Endodermal cell (in vitro differentiated cells): ENCODE results near the gene TIAM1. TPM values are rescaled to one million over a fixed set of nuclear protein-coding genes. Genes with fewer than 3 reads are reported as not detected.

Experiments
- DNase-seq: peaks from one replicate; pipeline ENCODE4 v3.0.0-alpha.2; 2017
- H3K27ac ChIP-seq: 2 replicates; pipeline ENCODE4 v1.5.1; 2013; ENCODE audit warnings: mild to moderate bottlenecking, low read depth, low read length, moderate library complexity
- H3K27me3 ChIP-seq: 2 replicates; pipeline ENCODE4 v1.6.1; 2013; ENCODE audit warnings: mild to moderate bottlenecking, low read length, moderate library complexity; ENCODE audit not compliant: insufficient read depth, control insufficient read depth, poor library complexity, severe bottlenecking
- H3K36me3 ChIP-seq: 2 replicates; pipeline ENCODE4 v1.7.0; 2013; ENCODE audit warnings: mild to moderate bottlenecking, low read length, moderate library complexity; ENCODE audit not compliant: control insufficient read depth, insufficient read depth
- H3K4me1 ChIP-seq: one replicate; pipeline ENCODE4 v1.7.0; 2013; ENCODE audit warnings: low read length; ENCODE audit not compliant: control insufficient read depth, insufficient read depth
- H3K4me3 ChIP-seq: 2 replicates; pipeline ENCODE4 v1.5.1; 2013; ENCODE audit warnings: mild to moderate bottlenecking, low read length, moderate library complexity
- H3K9ac ChIP-seq: 2 replicates; pipeline ENCODE4 v1.6.1; 2013; ENCODE audit warnings: mild to moderate bottlenecking, low read length, moderate library complexity; ENCODE audit not compliant: poor library complexity, severe bottlenecking; ENCODE audit errors: extremely low read depth
- H3K9me3 ChIP-seq: 2 replicates; pipeline ENCODE4 v1.6.1; 2013; ENCODE audit warnings: mild to moderate bottlenecking, low read length, moderate library complexity; ENCODE audit not compliant: control insufficient read depth
- H3K27ac Mint-ChIP-seq: 2 replicates; pipeline ENCODE4 v1.8.0; 2020; ENCODE audit warnings: mixed read lengths
- H3K27me3 Mint-ChIP-seq: 2 replicates; pipeline ENCODE4 v1.8.0; 2021; ENCODE audit warnings: mild to moderate bottlenecking, mixed read lengths; ENCODE audit not compliant: insufficient read depth
- H3K36me3 Mint-ChIP-seq: 2 replicates; pipeline ENCODE4 v1.8.0; 2020; ENCODE audit warnings: low read depth, mixed read lengths
- H3K4me1 Mint-ChIP-seq: 2 replicates; pipeline ENCODE4 v1.8.0; 2020; ENCODE audit warnings: mixed read lengths
- H3K4me3 Mint-ChIP-seq: 2 replicates; pipeline ENCODE4 v1.8.0; 2020; ENCODE audit warnings: mild to moderate bottlenecking, moderate library complexity, mixed read lengths
- H3K9me3 Mint-ChIP-seq: 2 replicates; pipeline ENCODE4 v1.8.0; 2020; ENCODE audit warnings: mild to moderate bottlenecking, mixed read lengths
- WGBS, 2 experiments: methylation state at CpG; one replicate each; pipeline versions ENCODE4 v1.1.5 to v1.1.7; 2013; ENCODE audit warnings: missing lambda C conversion rate in 2 of 2, mixed read lengths in 1 of 2; ENCODE audit not compliant: insufficient coverage in 1 of 2, insufficient read length in 1 of 2; 5-methylcytosine and 5-hydroxymethylcytosine counted together
- total RNA-seq, 2 donors: library from RNA; stranded (reverse); fragmentation: NEBNext Ultra II Directional in 1 of 2; extraction: Animal tissue kit (Norgen Biotek cat#: 25700) in 1 of 2; gene quantifications; 2 replicates in 1 of 2; 3 replicates in 1 of 2; pipeline ENCODE4 v1.2.1, GENCODE V29; 2021
- TF ChIP-seq, protein P1 (sequence below): fragments of 200-600 bp; sonication (generic); conservative IDR thresholded peaks from 2 replicates; pipeline ENCODE4 v1.5.0; 2021; ENCODE audit warnings: antibody characterized with exemption, mild to moderate bottlenecking

The TIAM1 gene
- total RNA-seq, 2 donors from 2014 or later, result 29.4 to 33.3 TPM

DNA sequence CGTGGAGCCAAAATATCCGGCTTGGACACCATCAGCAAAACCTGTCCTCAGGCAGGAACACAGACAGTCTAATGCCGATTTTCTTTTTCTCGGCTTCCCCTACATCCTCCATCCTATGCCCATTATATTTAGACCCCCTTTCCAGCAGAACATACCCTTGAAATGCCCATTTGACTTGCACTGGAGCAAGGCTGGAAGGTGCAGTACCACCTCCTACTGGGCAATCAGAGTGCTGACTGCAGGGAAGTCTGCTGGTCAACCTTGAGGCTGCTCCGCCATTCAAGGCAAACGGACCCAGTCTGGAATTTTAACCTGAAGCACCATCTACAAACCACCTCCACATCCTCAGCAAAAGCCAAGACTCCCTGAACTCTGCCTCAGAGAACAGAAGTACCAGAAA lies 79.5 kb downstream of the TIAM1 start:
- WGBS, 2 experiments, result 87 to 91% methylated on average over 4 to 6 of the region's 6 CpGs
- Histone ChIP-seq H3K4me3 (no peak overlapping the region), H3K9me3 (no peaks in the 10 kb centered on the region), H3K9ac (no peak overlapping the region), H3K4me1 (no peaks in the 10 kb centered on the region), H3K27ac (no peak overlapping the region), H3K36me3 (no peaks in the 10 kb centered on the region), H3K27me3 (no peaks in the 10 kb centered on the region)
- no peaks in the 10 kb centered on the region for H3K9me3 Mint-ChIP-seq
- H3K4me3 Mint-ChIP-seq, result no peak overlapping the region
- H3K27ac Mint-ChIP-seq, result no peak overlapping the region
- H3K36me3 Mint-ChIP-seq, result peaks cover 4% of the 10 kb centered on the region
- DNase-seq, result no peak
- no peaks in the 10 kb centered on the region for H3K27me3 Mint-ChIP-seq
- H3K4me1 Mint-ChIP-seq, result peaks cover 4% of the 10 kb centered on the region
- TF ChIP-seq, protein P1, sequence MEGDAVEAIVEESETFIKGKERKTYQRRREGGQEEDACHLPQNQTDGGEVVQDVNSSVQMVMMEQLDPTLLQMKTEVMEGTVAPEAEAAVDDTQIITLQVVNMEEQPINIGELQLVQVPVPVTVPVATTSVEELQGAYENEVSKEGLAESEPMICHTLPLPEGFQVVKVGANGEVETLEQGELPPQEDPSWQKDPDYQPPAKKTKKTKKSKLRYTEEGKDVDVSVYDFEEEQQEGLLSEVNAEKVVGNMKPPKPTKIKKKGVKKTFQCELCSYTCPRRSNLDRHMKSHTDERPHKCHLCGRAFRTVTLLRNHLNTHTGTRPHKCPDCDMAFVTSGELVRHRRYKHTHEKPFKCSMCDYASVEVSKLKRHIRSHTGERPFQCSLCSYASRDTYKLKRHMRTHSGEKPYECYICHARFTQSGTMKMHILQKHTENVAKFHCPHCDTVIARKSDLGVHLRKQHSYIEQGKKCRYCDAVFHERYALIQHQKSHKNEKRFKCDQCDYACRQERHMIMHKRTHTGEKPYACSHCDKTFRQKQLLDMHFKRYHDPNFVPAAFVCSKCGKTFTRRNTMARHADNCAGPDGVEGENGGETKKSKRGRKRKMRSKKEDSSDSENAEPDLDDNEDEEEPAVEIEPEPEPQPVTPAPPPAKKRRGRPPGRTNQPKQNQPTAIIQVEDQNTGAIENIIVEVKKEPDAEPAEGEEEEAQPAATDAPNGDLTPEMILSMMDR, result peak; percentile 62

DNA sequence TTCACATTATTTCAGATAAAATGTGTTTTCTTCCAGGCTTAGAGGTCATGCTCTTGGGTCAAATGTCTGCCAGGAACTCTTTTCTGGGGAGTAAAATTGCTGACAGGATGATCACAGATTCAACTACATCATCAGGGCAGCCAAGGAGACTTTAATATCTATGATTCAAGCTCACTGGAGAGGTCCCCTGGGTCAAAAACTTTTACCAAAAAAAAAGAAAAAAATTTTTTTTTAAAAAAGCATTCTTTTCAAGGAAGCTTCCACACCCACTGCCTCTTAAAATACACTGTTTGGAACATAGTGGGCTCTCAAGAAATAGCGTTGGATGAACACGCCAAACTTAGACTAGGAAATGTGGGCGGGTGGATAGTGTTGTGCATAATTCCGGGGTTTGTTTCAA lies 81.3 kb downstream of the TIAM1 start:
- peaks cover 4% of the 10 kb centered on the region for H3K36me3 Mint-ChIP-seq
- Histone ChIP-seq H3K27me3 (no peaks in the 10 kb centered on the region), H3K9me3 (no peaks in the 10 kb centered on the region), H3K36me3 (no peaks in the 10 kb centered on the region), H3K4me1 (no peaks in the 10 kb centered on the region), H3K9ac (no peak overlapping the region), H3K4me3 (no peak overlapping the region), H3K27ac (no peak overlapping the region)
- DNase-seq, result no peak
- H3K4me3 Mint-ChIP-seq, result no peak overlapping the region
- TF ChIP-seq, protein P1, result no peak
- WGBS, 2 experiments, result 90 to 97% methylated on average over 2 to 3 of the region's 4 CpGs
- H3K4me1 Mint-ChIP-seq, result peaks cover 2% of the 10 kb centered on the region
- H3K9me3 Mint-ChIP-seq, result no peaks in the 10 kb centered on the region
- H3K27ac Mint-ChIP-seq, result no peak overlapping the region
- no peaks in the 10 kb centered on the region for H3K27me3 Mint-ChIP-seq

DNA sequence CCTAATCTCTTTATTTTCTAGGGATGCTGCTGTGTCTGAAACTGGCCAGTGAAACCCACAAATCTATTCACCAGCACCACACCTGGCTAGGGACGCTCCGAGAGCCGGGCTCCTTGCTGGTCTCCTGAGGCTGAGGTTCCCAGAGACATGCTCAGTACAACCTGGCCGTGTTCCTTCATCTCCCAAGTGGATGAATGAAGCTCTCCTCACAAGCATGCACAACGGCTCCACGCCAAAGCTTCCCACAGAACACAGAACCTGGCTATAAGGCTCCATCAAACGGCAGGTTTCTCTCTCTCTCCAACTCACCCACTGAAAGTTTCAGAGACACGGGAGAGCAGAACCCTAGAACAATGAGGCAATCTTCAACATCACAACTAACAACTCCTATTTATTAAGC lies 82.3 kb downstream of the TIAM1 start:
- Mint-ChIP-seq H3K27ac (no peak overlapping the region), H3K4me3 (no peak overlapping the region), H3K4me1 (peaks cover 2% of the 10 kb centered on the region), H3K27me3 (no peaks in the 10 kb centered on the region), H3K9me3 (no peaks in the 10 kb centered on the region), H3K36me3 (peaks cover 4% of the 10 kb centered on the region)
- 90 to 100% methylated on average over 5 to 8 of the region's 8 CpGs for WGBS, 2 experiments
- Histone ChIP-seq H3K27ac (no peak overlapping the region), H3K4me1 (no peaks in the 10 kb centered on the region), H3K9ac (no peak overlapping the region), H3K4me3 (no peak overlapping the region), H3K36me3 (no peaks in the 10 kb centered on the region), H3K9me3 (no peaks in the 10 kb centered on the region), H3K27me3 (no peaks in the 10 kb centered on the region)
- no peak for DNase-seq
- TF ChIP-seq, protein P1, result no peak
